BLaER1 (cell line): Measurements from ENCODE around the gene ACO1.

ENCODE experiments used
- H3K27ac ChIP-seq: shearing (Covaris generic); formaldehyde crosslinking; 2 replicates; pipeline ENCODE4 v1.8.1; 2022
- H3K27me3 ChIP-seq: shearing (Covaris generic); formaldehyde crosslinking; 2 replicates; pipeline ENCODE4 v1.8.1; 2022
- H3K36me3 ChIP-seq: shearing (Covaris generic); formaldehyde crosslinking; 2 replicates; pipeline ENCODE4 v1.8.1; 2022
- H3K4me1 ChIP-seq: shearing (Covaris generic); formaldehyde crosslinking; 2 replicates; pipeline ENCODE4 v1.8.1; 2022
- H3K4me2 ChIP-seq: shearing (Covaris generic); formaldehyde crosslinking; 2 replicates; pipeline ENCODE4 v1.8.1; 2022
- H3K4me3 ChIP-seq: shearing (Covaris generic); formaldehyde crosslinking; 2 replicates; pipeline ENCODE4 v1.8.1; 2022
- H3K9ac ChIP-seq: shearing (Covaris generic); formaldehyde crosslinking; 2 replicates; pipeline ENCODE4 v1.8.1; 2022
- H3K9me3 ChIP-seq: shearing (Covaris generic); formaldehyde crosslinking; 2 replicates; pipeline ENCODE4 v1.8.1; 2022
- H4K20me1 ChIP-seq: shearing (Covaris generic); formaldehyde crosslinking; 2 replicates; pipeline ENCODE4 v1.8.1; 2022
- Cebpa-rat ChIP-seq: shearing (Covaris generic); IDR thresholded peaks from 2 replicates; pipeline ENCODE4 v1.8.1; 2022

ACO1 gene

GRCh38 chr9:32412440-32412839 lies 28.0 kb downstream of the ACO1 start:
- TF ChIP-seq Cebpa-rat: no peak
- Histone ChIP-seq H3K9me3 (no peaks in the 10 kb centered on the region), H3K36me3 (peaks cover 61% of the 10 kb centered on the region), H3K4me1 (no peaks in the 10 kb centered on the region), H3K4me3 (no peak overlapping the region), H3K4me2 (no peak overlapping the region), H3K27me3 (no peaks in the 10 kb centered on the region), H3K27ac (no peak overlapping the region), H4K20me1 (no peaks in the 10 kb centered on the region), H3K9ac (no peak overlapping the region)

GRCh38 chr9:32413424-32413823 lies 29.0 kb downstream of the ACO1 start:
- H3K4me3 ChIP-seq: no peak overlapping the region
- no peaks in the 10 kb centered on the region for H4K20me1 ChIP-seq
- H3K4me2 ChIP-seq: no peak overlapping the region
- no peaks in the 10 kb centered on the region for H3K27me3 ChIP-seq
- no peaks in the 10 kb centered on the region for H3K9me3 ChIP-seq
- no peak overlapping the region for H3K27ac ChIP-seq
- TF ChIP-seq Cebpa-rat: no peak
- H3K4me1 ChIP-seq: no peaks in the 10 kb centered on the region
- H3K36me3 ChIP-seq: peaks cover 57% of the 10 kb centered on the region
- no peak overlapping the region for H3K9ac ChIP-seq

GRCh38 chr9:32414856-32415255 lies 30.4 kb downstream of the ACO1 start:
- no peak overlapping the region for H3K4me3 ChIP-seq
- no peak overlapping the region for H3K27ac ChIP-seq
- peaks cover 49% of the 10 kb centered on the region for H3K36me3 ChIP-seq
- H3K4me2 ChIP-seq: no peak overlapping the region
- H3K27me3 ChIP-seq: no peaks in the 10 kb centered on the region
- H3K4me1 ChIP-seq: no peaks in the 10 kb centered on the region
- H3K9ac ChIP-seq: no peak overlapping the region
- no peaks in the 10 kb centered on the region for H4K20me1 ChIP-seq
- no peak for TF ChIP-seq Cebpa-rat
- no peaks in the 10 kb centered on the region for H3K9me3 ChIP-seq

DNA sequence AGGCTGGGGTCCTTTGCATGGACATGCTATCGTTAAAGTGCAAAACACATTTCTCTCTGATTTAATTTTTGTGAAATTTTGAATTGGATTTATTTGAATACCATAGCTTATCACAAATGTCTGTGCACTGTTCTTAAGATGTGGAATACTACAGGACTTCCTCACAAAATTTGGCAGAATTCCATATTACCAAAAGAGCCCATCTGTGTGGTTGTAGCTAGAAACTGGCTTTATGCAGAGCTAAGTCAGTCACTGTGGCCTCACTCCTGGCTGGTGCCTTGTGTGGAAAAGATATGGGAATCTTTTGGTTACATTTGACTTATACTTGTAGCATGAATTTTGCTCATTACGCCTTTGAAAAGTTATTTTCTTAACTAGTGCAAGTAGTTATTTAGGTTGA lies 35.5 kb downstream of the ACO1 start:
- H3K36me3 ChIP-seq: peaks cover 66% of the 10 kb centered on the region
- H3K27ac ChIP-seq: no peak overlapping the region
- no peak overlapping the region for H3K4me3 ChIP-seq
- no peak for TF ChIP-seq Cebpa-rat
- no peak overlapping the region for H3K9ac ChIP-seq
- H4K20me1 ChIP-seq: no peaks in the 10 kb centered on the region
- H3K4me1 ChIP-seq: no peaks in the 10 kb centered on the region
- H3K4me2 ChIP-seq: no peak overlapping the region
- H3K27me3 ChIP-seq: no peaks in the 10 kb centered on the region
- no peaks in the 10 kb centered on the region for H3K9me3 ChIP-seq

DNA sequence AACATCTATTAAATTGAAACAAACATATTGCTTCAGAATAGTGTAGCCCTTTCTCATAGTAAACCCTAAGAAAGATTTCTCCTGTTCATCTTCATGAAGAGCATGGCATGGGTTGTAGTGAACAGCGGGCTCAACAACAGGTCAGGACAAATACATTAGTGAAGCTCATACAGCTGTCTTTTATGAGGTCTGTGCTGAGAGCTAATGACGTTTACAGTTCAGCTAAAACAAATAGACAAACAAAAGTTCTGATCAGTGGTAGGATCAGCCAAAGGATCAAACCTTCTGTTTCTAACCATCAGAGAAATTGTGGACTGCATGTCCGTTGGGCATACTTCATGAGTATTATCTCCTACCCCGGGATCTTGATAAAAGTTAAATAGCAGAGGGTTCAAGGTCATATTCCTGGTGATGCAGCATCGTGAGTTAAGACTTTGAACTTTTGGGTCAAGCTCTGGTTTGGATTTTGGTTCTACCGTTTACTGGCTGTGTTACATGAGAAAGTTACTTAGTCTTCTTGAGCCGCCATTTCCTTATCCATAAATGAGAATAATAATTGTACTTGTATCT lies 37.9 kb downstream of the ACO1 start:
- no peak for TF ChIP-seq Cebpa-rat
- Histone ChIP-seq H3K27me3 (no peaks in the 10 kb centered on the region), H3K4me1 (no peaks in the 10 kb centered on the region), H3K9ac (no peak overlapping the region), H3K9me3 (no peaks in the 10 kb centered on the region), H3K4me3 (no peak overlapping the region), H3K36me3 (peaks cover 75% of the 10 kb centered on the region), H3K4me2 (no peak overlapping the region), H3K27ac (no peak overlapping the region), H4K20me1 (no peaks in the 10 kb centered on the region)

- no peak for TF ChIP-seq Cebpa-rat
- H3K4me1 ChIP-seq: no peaks in the 10 kb centered on the region
- H3K9me3 ChIP-seq: no peaks in the 10 kb centered on the region
- H3K9ac ChIP-seq: no peak overlapping the region
- no peaks in the 10 kb centered on the region for H3K27me3 ChIP-seq
- no peak overlapping the region for H3K4me3 ChIP-seq
- no peak overlapping the region for H3K27ac ChIP-seq
- H3K4me2 ChIP-seq: no peak overlapping the region
- no peaks in the 10 kb centered on the region for H4K20me1 ChIP-seq
- peaks cover 77% of the 10 kb centered on the region for H3K36me3 ChIP-seq
Observed at GRCh38 chr9:32423371-32423770, 38.9 kb downstream of the ACO1 start.

DNA sequence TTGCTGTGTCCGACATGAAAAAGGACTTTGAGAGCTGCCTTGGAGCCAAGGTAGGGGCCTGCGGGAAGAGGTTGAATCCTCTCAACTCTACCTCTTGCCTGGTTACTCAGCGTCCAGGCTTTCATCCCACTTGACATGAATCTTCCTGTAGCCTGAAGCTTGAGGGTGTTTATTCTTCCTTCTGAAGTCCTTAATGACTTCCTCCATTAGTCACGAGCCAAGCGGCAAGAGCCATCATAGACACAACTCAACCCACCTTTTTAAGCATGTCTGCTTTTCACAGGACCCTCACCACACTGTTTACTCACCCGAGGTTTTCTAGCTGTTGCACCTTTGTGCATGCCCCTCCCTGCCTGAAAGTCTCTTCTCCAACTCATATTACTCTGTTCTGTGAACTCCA lies 40.2 kb downstream of the ACO1 start:
- Histone ChIP-seq H3K4me1 (no peaks in the 10 kb centered on the region), H3K9ac (no peak overlapping the region), H3K9me3 (no peaks in the 10 kb centered on the region), H4K20me1 (no peaks in the 10 kb centered on the region), H3K4me3 (no peak overlapping the region), H3K4me2 (no peak overlapping the region), H3K27ac (no peak overlapping the region), H3K27me3 (no peaks in the 10 kb centered on the region), H3K36me3 (peaks cover 80% of the 10 kb centered on the region)
- TF ChIP-seq Cebpa-rat: no peak

DNA sequence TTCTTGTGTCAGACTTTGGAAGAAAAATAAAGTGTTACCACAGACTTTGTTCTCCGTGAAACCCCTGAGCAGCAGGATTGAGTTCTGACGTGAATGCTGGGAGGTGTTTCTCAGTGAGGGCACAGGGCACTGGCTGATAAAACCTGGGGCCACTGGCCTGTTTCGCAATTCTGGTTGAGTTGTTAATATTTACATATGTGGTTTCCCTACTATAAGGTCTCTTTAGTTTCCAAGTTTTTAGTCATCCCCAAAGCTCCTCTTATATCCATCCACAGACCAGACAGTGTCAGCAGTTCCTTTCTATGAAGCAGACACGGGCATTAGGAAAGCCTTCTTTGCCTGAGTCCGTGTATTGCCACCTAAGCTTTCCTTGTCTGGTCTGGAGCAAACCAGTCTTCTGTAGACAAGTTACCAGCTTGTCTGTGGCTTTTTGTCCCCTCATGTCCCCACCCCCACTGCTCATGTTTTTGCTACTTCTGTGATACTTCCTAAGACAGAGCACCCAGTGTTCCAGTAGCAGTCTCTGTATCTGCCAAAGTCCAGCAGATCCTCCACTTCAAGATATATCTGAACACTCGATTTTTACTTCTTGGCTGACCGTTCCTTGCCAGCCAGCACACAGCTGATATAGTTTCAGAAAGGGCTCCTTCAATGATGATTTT lies 42.0 kb downstream of the ACO1 start:
- H3K4me2 ChIP-seq: no peak overlapping the region
- H3K36me3 ChIP-seq: peaks cover 84% of the 10 kb centered on the region
- 0 out of 2 replicates have a peak, but pooled peaks have one; percentile 37 for TF ChIP-seq Cebpa-rat
- no peaks in the 10 kb centered on the region for H3K27me3 ChIP-seq
- no peak overlapping the region for H3K4me3 ChIP-seq
- H3K27ac ChIP-seq: no peak overlapping the region
- H3K4me1 ChIP-seq: no peaks in the 10 kb centered on the region
- no peak overlapping the region for H3K9ac ChIP-seq
- H4K20me1 ChIP-seq: no peaks in the 10 kb centered on the region
- H3K9me3 ChIP-seq: no peaks in the 10 kb centered on the region

DNA sequence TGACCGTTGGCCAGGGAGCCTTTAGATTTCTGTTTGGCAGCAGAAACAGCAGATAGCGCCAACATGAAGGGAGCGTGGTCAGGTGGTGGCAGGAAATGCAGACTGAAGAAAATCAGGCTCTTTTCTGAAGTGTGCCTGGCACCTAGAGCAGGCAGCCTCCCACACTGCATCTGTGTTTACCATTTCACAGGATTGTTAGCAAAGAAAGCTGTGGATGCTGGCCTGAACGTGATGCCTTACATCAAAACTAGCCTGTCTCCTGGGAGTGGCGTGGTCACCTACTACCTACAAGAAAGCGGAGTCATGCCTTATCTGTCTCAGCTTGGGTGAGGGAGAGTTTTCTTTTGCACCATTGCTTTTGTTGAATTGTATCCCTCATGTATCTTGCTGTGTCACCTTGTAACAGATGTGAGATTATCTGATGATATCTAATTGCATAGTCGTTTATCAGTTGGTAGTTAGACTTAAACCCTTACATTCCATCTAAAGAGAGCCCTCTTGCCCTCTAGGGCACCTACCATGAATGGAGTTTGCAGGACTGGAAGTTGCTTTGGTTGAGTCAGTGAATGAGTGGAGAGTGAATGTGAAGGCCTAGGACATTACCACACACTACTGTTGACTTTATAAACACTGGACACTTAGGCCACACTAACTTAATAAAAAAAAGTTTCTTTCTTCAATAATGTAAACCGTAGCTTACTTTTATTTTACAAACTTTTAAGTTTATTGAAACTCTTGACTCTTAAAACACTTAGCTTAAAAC lies 42.8 kb downstream of the ACO1 start:
- H3K4me1 ChIP-seq: no peaks in the 10 kb centered on the region
- H3K9me3 ChIP-seq: no peaks in the 10 kb centered on the region
- TF ChIP-seq Cebpa-rat: no peak
- H3K4me3 ChIP-seq: no peak overlapping the region
- H4K20me1 ChIP-seq: no peaks in the 10 kb centered on the region
- H3K36me3 ChIP-seq: peaks cover 85% of the 10 kb centered on the region
- no peak overlapping the region for H3K27ac ChIP-seq
- no peak overlapping the region for H3K4me2 ChIP-seq
- H3K9ac ChIP-seq: no peak overlapping the region
- H3K27me3 ChIP-seq: no peaks in the 10 kb centered on the region

- Histone ChIP-seq H4K20me1 (no peaks in the 10 kb centered on the region), H3K27me3 (no peaks in the 10 kb centered on the region), H3K9ac (no peak overlapping the region), H3K27ac (no peak overlapping the region), H3K4me3 (no peak overlapping the region), H3K4me1 (no peaks in the 10 kb centered on the region), H3K4me2 (no peak overlapping the region), H3K9me3 (no peaks in the 10 kb centered on the region), H3K36me3 (peaks cover 82% of the 10 kb centered on the region)
- TF ChIP-seq Cebpa-rat: no peak
Observed at GRCh38 chr9:32430720-32431119, 46.3 kb downstream of the ACO1 start.
